Naive thymus-derived CD4-positive, alpha-beta T cell (primary cell): ENCODE measurements around the gene SH3RF3. TPM values are rescaled to one million over a fixed set of nuclear protein-coding genes. Genes with fewer than 3 reads are reported as not detected.

ENCODE experiments used
- ATAC-seq: fragments of 150-1000 bp; cut with Tn5 transposase; 2 replicates; pipeline ENCODE4 v1.10.0; 2021; ENCODE audit warnings: mild to moderate bottlenecking, moderate library complexity
- CTCF ChIA-PET: fragments of 350-600 bp; sonication (Branson Sonifier 250); formaldehyde crosslinking; loops from one replicate; lab custom pipeline; 2021; ENCODE audit warnings: antibody characterized with exemption; lab: Charles Lee
- POLR2A ChIA-PET: fragments of 350-600 bp; sonication (Branson Sonifier 250); formaldehyde crosslinking; loops from one replicate; lab custom pipeline; 2021; ENCODE audit warnings: antibody characterized with exemption, inconsistent platforms; lab: Charles Lee
- DNase-seq, 9 donors: peaks; one replicate each; pipeline versions ENCODE4 v3.0.0 to v3.0.0-alpha.2; 2020 to 2022; ENCODE audit warnings: mixed read lengths in 1 of 9
- H3K27ac ChIP-seq: one replicate; pipeline ENCODE4 v1.7.0; 2013; ENCODE audit warnings: mild to moderate bottlenecking, low read depth, low read length, moderate library complexity
- H3K27me3 ChIP-seq, 2 donors: one replicate each; pipeline ENCODE4 v1.7.0; 2013; ENCODE audit warnings: low read length in 2 of 2, mild to moderate bottlenecking in 2 of 2, moderate library complexity in 2 of 2; ENCODE audit not compliant: control insufficient read depth in 2 of 2, insufficient read depth in 2 of 2
- H3K36me3 ChIP-seq, 3 experiments: 1 replicate in 2 of 3; 2 replicates in 1 of 3; pipeline ENCODE4 v1.7.0; 2013; ENCODE audit warnings: low read length in 3 of 3, mild to moderate bottlenecking in 3 of 3, moderate library complexity in 1 of 3; ENCODE audit not compliant: insufficient read depth in 3 of 3, control insufficient read depth in 2 of 3
- H3K4me1 ChIP-seq, 2 donors: one replicate each; pipeline ENCODE4 v1.7.0; 2013; ENCODE audit warnings: low read length in 2 of 2, mild to moderate bottlenecking in 2 of 2, moderate library complexity in 1 of 2; ENCODE audit not compliant: control insufficient read depth in 2 of 2, insufficient read depth in 2 of 2
- H3K4me3 ChIP-seq: 2 replicates; pipeline ENCODE4 v1.7.0; 2013; ENCODE audit warnings: mild to moderate bottlenecking, low read length
- H3K9me3 ChIP-seq, 3 experiments: 1 replicate in 2 of 3; 2 replicates in 1 of 3; pipeline ENCODE4 v1.7.0; 2013; ENCODE audit warnings: low read length in 3 of 3; ENCODE audit not compliant: control insufficient read depth in 2 of 3
- H3K27ac Mint-ChIP-seq, 9 donors: one replicate each; pipeline ENCODE4 v1.8.0; 2020 to 2022; ENCODE audit warnings: mixed read lengths in 9 of 9, mild to moderate bottlenecking in 8 of 9, moderate library complexity in 5 of 9, inconsistent platforms in 2 of 9
- H3K27me3 Mint-ChIP-seq, 5 donors: one replicate each; pipeline ENCODE4 v1.8.0; 2021 to 2022; ENCODE audit warnings: mixed read lengths in 5 of 5, mild to moderate bottlenecking in 1 of 5
- H3K36me3 Mint-ChIP-seq, 5 donors: one replicate each; pipeline ENCODE4 v1.8.0; 2020 to 2022; ENCODE audit warnings: mixed read lengths in 5 of 5, mild to moderate bottlenecking in 3 of 5, inconsistent platforms in 1 of 5
- H3K4me1 Mint-ChIP-seq, 7 donors: one replicate each; pipeline ENCODE4 v1.8.0; 2020 to 2022; ENCODE audit warnings: mixed read lengths in 7 of 7, mild to moderate bottlenecking in 3 of 7, inconsistent platforms in 1 of 7
- H3K4me3 Mint-ChIP-seq, 10 donors: one replicate each; pipeline ENCODE4 v1.8.0; 2020 to 2022; ENCODE audit warnings: mild to moderate bottlenecking in 10 of 10, mixed read lengths in 10 of 10, moderate library complexity in 6 of 10, inconsistent platforms in 2 of 10
- H3K9me3 Mint-ChIP-seq, 11 donors: one replicate each; pipeline ENCODE4 v1.8.0; 2020 to 2022; ENCODE audit warnings: mixed read lengths in 11 of 11, mild to moderate bottlenecking in 4 of 11, inconsistent platforms in 1 of 11, moderate library complexity in 1 of 11
- intact Hi-C, 2 donors: fragments of 100-400 bp; cut with micrococcal nuclease; formaldehyde crosslinking; loops; one replicate each; pipeline ENCODE4 v1.15.1; 2023
- polyA plus RNA-seq, 2 donors: library from polyadenylated mRNA; unstranded; fragments of 300-500 nt; fragmentation: Illumina TruSeq; gene quantifications; one replicate each; pipeline ENCODE4 v1.2.3, GENCODE V29; 2021
- total RNA-seq, 6 experiments: library from RNA in 5 of 6; stranded (reverse) in 5 of 6; gene quantifications; 1 replicate in 5 of 6; 2 replicates in 1 of 6; pipeline ENCODE4 v1.2.3 and lab custom pipeline; 2021 to 2026

Gene SH3RF3
- total and polyA plus RNA-seq, 7 experiments from 2014 or later = 0.19 to 11.5 (median 4.8) TPM

GRCh38 chr2:109128048-109128615, 873 bp upstream of the SH3RF3 start:
- intact Hi-C loops = loop anchor here (1.0 to 5.0 kb wide), 15 partner anchors 16 to 418 kb away; partner anchors contain the start of genes CCDC138 (in 1 of the 2) and EDAR (in 1 of the 2)
- H3K4me1 Mint-ChIP-seq = peaks cover 24 to 68% (median 56%) of the 10 kb centered on the region in 7 donors
- H3K9me3 ChIP-seq = no peaks in the 10 kb centered on the region
- peaks cover 0 to 16% of the 10 kb centered on the region in 2 donors for H3K4me1 ChIP-seq
- DNase-seq (peak; percentile 49 to 76 (median 70)), ATAC-seq (peak; percentile 80)
- peaks cover 0 to 54% (median 0%) of the 10 kb centered on the region in 5 donors for H3K27me3 Mint-ChIP-seq
- POLR2A ChIA-PET = interaction anchor here (0.9 to 5.6 kb wide), 6 partner anchors 10 to 382 kb away, joined by 3 to 28 read pairs (median 5); partner anchors contain the start of gene EDAR
- H3K27ac Mint-ChIP-seq = peak overlapping the region in 8 of 9 donors; percentile 64 to 93 (median 80)
- H3K36me3 Mint-ChIP-seq = no peaks in the 10 kb centered on the region
- H3K27me3 ChIP-seq = no peaks in the 10 kb centered on the region
- CTCF ChIA-PET = interaction anchor here (0.5 to 2.8 kb wide), 12 partner anchors 98 to 395 kb away, joined by 3 to 31 read pairs (median 3); partner anchors contain the start of gene EDAR
- H3K27ac ChIP-seq = peak overlapping the region; percentile 67
- H3K36me3 ChIP-seq = no peaks in the 10 kb centered on the region
- H3K4me3 ChIP-seq = peak overlapping the region; percentile 64
- H3K9me3 Mint-ChIP-seq = no peaks in the 10 kb centered on the region
- peak overlapping the region; percentile 81 to 100 (median 88) for H3K4me3 Mint-ChIP-seq

DNA sequence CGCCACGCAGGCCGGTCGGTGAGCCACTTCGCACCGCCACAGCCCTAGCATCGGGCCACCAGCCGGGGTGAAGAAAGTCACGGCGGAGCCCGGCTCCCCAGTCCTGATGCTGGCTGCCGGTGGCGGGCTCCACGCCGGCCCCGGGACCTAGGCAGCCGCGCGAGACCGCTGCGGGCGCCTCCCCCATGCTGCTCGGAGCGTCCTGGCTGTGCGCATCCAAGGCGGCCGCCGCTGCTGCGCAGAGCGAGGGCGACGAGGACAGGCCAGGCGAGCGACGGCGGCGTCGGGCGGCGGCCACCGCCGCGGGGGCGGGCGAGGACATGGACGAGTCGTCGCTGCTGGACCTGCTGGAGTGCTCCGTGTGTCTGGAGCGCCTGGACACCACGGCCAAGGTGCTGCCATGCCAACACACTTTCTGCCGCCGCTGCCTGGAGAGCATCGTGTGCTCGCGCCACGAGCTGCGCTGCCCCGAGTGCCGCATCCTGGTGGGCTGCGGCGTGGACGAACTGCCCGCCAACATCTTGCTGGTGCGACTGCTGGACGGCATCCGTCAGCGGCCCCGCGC, 433 bp downstream of the SH3RF3 start:
- ChIA-PET POLR2A (interaction anchor here (1.2 to 5.6 kb wide), 4 partner anchors 9 to 140 kb away, joined by 3 to 28 read pairs (median 6); partner anchors contain the start of gene EDAR), CTCF (interaction anchor here (1.0 to 2.8 kb wide), 4 partner anchors 128 to 383 kb away, joined by 3 to 31 read pairs (median 4); no protein-coding TSS in a partner anchor)
- DNase-seq = peak in 7 of 9 donors; percentile 36 to 62 (median 49)
- intact Hi-C loops = loop anchor here (2.0 to 5.0 kb wide), 4 partner anchors 15 to 343 kb away; partner anchors contain the start of gene CCDC138 (in 1 of the 2)
- Mint-ChIP-seq H3K36me3 (no peaks in the 10 kb centered on the region), H3K9me3 (no peaks in the 10 kb centered on the region), H3K4me1 (peaks cover 24 to 76% (median 69%) of the 10 kb centered on the region in 7 donors), H3K27me3 (peaks cover 0 to 61% (median 0%) of the 10 kb centered on the region in 5 donors), H3K27ac (no peak overlapping the region), H3K4me3 (peak overlapping the region; percentile 33 to 100 (median 62))
- Histone ChIP-seq H3K27ac (no peak overlapping the region), H3K27me3 (no peaks in the 10 kb centered on the region), H3K36me3 (no peaks in the 10 kb centered on the region), H3K4me1 (peaks cover 0 to 16% of the 10 kb centered on the region in 2 donors), H3K4me3 (peak overlapping the region; percentile 64), H3K9me3 (no peaks in the 10 kb centered on the region)
- ATAC-seq = peak; percentile 55

DNA sequence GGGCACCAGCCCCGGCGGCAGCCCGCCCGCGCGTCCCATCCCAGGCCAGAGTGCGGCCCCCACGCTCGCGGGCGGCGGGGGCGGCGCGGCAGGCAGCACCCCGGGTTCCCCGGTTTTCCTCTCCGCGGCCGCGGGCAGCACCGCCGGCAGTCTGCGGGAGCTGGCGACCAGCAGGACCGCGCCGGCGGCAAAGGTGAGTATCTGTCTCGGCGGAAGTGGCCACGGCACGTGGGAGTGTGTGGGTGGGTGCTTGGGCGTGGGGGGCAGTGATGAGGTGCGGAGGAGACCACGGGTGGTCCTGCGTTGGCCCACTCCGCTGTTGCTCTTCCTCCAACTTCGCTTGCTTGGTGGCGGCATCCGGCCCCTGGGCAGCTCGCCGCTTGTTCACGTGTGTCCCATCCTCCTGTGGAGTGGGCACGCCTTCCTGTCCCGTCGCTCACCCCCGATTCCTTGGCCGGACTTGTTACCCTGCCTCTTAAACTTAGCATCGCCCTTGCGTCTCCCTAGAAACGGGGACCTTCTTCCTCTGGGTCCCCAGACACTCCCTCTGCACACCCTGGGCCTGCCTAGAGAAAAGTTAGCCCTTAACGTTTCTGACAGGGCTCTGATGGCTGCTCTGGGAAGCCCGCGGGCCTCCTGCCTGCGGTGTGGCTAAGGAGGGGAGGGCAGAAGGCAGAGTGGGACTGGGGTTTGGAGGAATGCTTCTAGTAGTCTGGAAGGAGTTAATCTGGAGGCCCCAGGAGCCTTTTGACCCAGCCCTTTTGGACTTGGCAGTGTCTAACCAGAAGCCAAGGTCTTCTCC, 1.1 kb downstream of the SH3RF3 start:
- Mint-ChIP-seq H3K36me3 (no peaks in the 10 kb centered on the region), H3K27me3 (peaks cover 0 to 66% (median 0%) of the 10 kb centered on the region in 5 donors), H3K4me1 (peaks cover 25 to 79% (median 69%) of the 10 kb centered on the region in 7 donors), H3K9me3 (no peaks in the 10 kb centered on the region), H3K4me3 (peak overlapping the region; percentile 86 to 100 (median 94)), H3K27ac (peak overlapping the region in 8 of 9 donors; percentile 45 to 93 (median 82))
- Histone ChIP-seq H3K9me3 (no peaks in the 10 kb centered on the region), H3K4me3 (peak overlapping the region; percentile 64), H3K27me3 (no peaks in the 10 kb centered on the region), H3K36me3 (no peaks in the 10 kb centered on the region), H3K27ac (no peak overlapping the region), H3K4me1 (peaks cover 0 to 20% of the 10 kb centered on the region in 2 donors)
- CTCF ChIA-PET = interaction anchor here (1.4 kb wide), 1 partner anchor 10 kb away, joined by 9 read pairs; no protein-coding TSS in a partner anchor
- intact Hi-C loops = loop anchor here (2.0 to 5.0 kb wide), 4 partner anchors 15 to 343 kb away; partner anchors contain the start of gene CCDC138 (in 1 of the 2)
- DNase-seq (peak in 5 of 9 donors; percentile 18 to 29 (median 27)), ATAC-seq (no peak)
- POLR2A ChIA-PET = interaction anchor here (2.2 to 5.6 kb wide), 2 partner anchors 99 to 141 kb away, joined by 8 to 28 read pairs; partner anchors contain the start of gene EDAR

GRCh38 chr2:109130723-109130995, 1.7 kb downstream of the SH3RF3 start:
- DNase-seq = no peak
- no peaks in the 10 kb centered on the region for H3K36me3 ChIP-seq
- H3K9me3 ChIP-seq = no peaks in the 10 kb centered on the region
- peak overlapping the region in 3 of 9 donors; percentile 81 to 90 (median 89) for H3K27ac Mint-ChIP-seq
- peak overlapping the region in 9 of 10 donors; percentile 89 to 100 (median 95) for H3K4me3 Mint-ChIP-seq
- intact Hi-C loops = no loop called here
- no peak overlapping the region for H3K27ac ChIP-seq
- peaks cover 0 to 20% of the 10 kb centered on the region in 2 donors for H3K4me1 ChIP-seq
- ChIA-PET POLR2A (interaction anchor here (5.6 kb wide), 1 partner anchor 99 kb away, joined by 28 read pairs; no protein-coding TSS in a partner anchor), CTCF (interaction anchor here (1.4 kb wide), 1 partner anchor 9 kb away, joined by 9 read pairs; no protein-coding TSS in a partner anchor)
- no peaks in the 10 kb centered on the region for H3K9me3 Mint-ChIP-seq
- no peaks in the 10 kb centered on the region for H3K27me3 ChIP-seq
- no peak for ATAC-seq
- H3K4me3 ChIP-seq = no peak overlapping the region
- H3K4me1 Mint-ChIP-seq = peaks cover 28 to 79% (median 70%) of the 10 kb centered on the region in 7 donors
- peaks cover 0 to 70% (median 0%) of the 10 kb centered on the region in 5 donors for H3K27me3 Mint-ChIP-seq
- no peaks in the 10 kb centered on the region for H3K36me3 Mint-ChIP-seq

DNA sequence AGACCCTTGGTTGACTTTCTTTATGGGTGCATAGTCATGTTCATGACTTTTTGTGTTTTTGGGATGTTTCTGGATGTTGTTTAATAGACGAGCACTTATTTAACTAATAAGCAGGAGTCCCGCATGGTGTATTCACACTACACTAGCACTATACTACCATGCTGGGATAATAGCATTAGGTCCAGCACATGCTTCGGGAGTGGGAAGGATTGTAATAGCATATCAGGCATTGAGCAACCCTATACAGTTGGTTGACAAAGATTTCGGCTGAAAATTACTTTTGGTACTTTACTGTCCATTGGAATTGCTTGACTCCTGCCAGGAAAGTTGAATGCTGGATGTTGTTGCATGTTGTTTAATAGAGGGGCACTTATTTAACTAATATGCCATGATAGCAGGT, 2.8 kb downstream of the SH3RF3 start:
- Histone ChIP-seq H3K27me3 (no peaks in the 10 kb centered on the region), H3K4me1 (peaks cover 0 to 20% of the 10 kb centered on the region in 2 donors), H3K4me3 (no peak overlapping the region), H3K27ac (no peak overlapping the region), H3K9me3 (no peaks in the 10 kb centered on the region), H3K36me3 (no peaks in the 10 kb centered on the region)
- Mint-ChIP-seq H3K27ac (no peak overlapping the region), H3K4me3 (peak overlapping the region in 3 of 10 donors; percentile 2 to 99 (median 93)), H3K27me3 (peaks cover 0 to 69% (median 0%) of the 10 kb centered on the region in 5 donors), H3K36me3 (no peaks in the 10 kb centered on the region), H3K9me3 (no peaks in the 10 kb centered on the region), H3K4me1 (peaks cover 18 to 80% (median 68%) of the 10 kb centered on the region in 7 donors)
- intact Hi-C loops = no loop called here
- ATAC-seq (no peak), DNase-seq (no peak)
- POLR2A ChIA-PET = interaction anchor here (5.6 kb wide), 1 partner anchor 100 kb away, joined by 28 read pairs; no protein-coding TSS in a partner anchor
- CTCF ChIA-PET = interaction anchor here (1.4 kb wide), 1 partner anchor 8 kb away, joined by 9 read pairs; no protein-coding TSS in a partner anchor
